Gastrocnemius medialis (tissue), 4 donors: ENCODE data around the gene CDK14.

Experiments
- POLR2A ChIP-seq, 2 donors: fragments of 450-650 bp; IDR thresholded peaks; one replicate each; pipeline ENCODE4 v1.6.1; 2017; ENCODE audit warnings: antibody characterized with exemption in 2 of 2, mild to moderate bottlenecking in 2 of 2, moderate library complexity in 2 of 2
- TF ChIP-seq, protein P1 (sequence below), 5 experiments: fragments of 450-650 bp in 3 of 5; fragments of 200-600 bp in 2 of 5; sonication (generic) in 2 of 5; IDR thresholded peaks in 4 of 5; conservative IDR thresholded peaks in 1 of 5; 1 replicate in 4 of 5; 2 replicates in 1 of 5; pipeline ENCODE4 v1.5.1; 2016 to 2019; ENCODE audit warnings: antibody characterized with exemption in 5 of 5, mild to moderate bottlenecking in 3 of 5, moderate library complexity in 3 of 5

DNA sequence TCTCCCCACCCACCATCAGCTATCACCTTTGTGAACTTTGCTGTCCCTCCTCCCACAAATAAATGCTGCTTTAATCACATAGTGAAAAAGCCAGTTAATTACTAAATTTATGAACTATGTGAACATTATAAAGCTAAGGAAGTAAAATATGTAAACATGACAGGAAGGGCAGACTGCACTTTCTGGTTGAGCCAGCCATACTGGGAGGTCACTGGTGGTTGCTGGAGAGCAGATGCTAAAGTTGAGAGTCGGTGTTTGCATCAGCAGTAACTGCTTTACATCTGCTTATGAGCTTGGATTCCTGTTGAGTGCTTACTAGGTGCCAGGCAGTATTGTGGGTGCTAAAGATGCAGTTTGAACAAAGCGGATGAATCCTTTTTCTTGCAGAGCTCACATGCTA, 458.3 kb downstream of the CDK14 start:
- TF ChIP-seq POLR2A (IDR thresholded peaks at IDR 0.05) = no peak
- TF ChIP-seq, protein P1, sequence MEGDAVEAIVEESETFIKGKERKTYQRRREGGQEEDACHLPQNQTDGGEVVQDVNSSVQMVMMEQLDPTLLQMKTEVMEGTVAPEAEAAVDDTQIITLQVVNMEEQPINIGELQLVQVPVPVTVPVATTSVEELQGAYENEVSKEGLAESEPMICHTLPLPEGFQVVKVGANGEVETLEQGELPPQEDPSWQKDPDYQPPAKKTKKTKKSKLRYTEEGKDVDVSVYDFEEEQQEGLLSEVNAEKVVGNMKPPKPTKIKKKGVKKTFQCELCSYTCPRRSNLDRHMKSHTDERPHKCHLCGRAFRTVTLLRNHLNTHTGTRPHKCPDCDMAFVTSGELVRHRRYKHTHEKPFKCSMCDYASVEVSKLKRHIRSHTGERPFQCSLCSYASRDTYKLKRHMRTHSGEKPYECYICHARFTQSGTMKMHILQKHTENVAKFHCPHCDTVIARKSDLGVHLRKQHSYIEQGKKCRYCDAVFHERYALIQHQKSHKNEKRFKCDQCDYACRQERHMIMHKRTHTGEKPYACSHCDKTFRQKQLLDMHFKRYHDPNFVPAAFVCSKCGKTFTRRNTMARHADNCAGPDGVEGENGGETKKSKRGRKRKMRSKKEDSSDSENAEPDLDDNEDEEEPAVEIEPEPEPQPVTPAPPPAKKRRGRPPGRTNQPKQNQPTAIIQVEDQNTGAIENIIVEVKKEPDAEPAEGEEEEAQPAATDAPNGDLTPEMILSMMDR (IDR thresholded peaks at IDR 0.05 in 4 of 5, conservative IDR thresholded peaks at IDR 0.05 in 1 of 5) = no peak
